HG03175 (cell line): Measurements from ENCODE around the gene CCNK.

Experiments
- ATAC-seq: cut with Tn5 transposase; IDR thresholded peaks from one replicate; pipeline ENCODE4 v1.9.1; 2021; ENCODE audit warnings: mild to moderate bottlenecking, moderate library complexity; ENCODE audit not compliant: unreplicated experiment

The CCNK gene

GRCh38 chr14:99532310-99532709, 51.1 kb downstream of the CCNK start:
- ATAC-seq: no peak

- no peak for ATAC-seq
These were observed 53.1 kb downstream of the CCNK start for GRCh38 chr14:99534333-99534732.

GRCh38 chr14:99534863-99535262, 53.7 kb downstream of the CCNK start:
- ATAC-seq: no peak

GRCh38 chr14:99535448-99535847, 54.2 kb downstream of the CCNK start:
- no peak for ATAC-seq

- ATAC-seq: no peak
These were observed 54.9 kb downstream of the CCNK start for GRCh38 chr14:99535908-99536778.

GRCh38 chr14:99537399-99537798, 56.2 kb downstream of the CCNK start:
- ATAC-seq: no peak

- ATAC-seq: no peak
These were observed 57.1 kb downstream of the CCNK start for GRCh38 chr14:99538275-99538674.

- ATAC-seq: no peak
These were observed 57.5 kb downstream of the CCNK start for GRCh38 chr14:99538733-99539132.

GRCh38 chr14:99539491-99539890, 58.3 kb downstream of the CCNK start:
- ATAC-seq: no peak

GRCh38 chr14:99540196-99541032, 59.2 kb downstream of the CCNK start:
- no peak for ATAC-seq

GRCh38 chr14:99541211-99541610, 60.0 kb downstream of the CCNK start:
- no peak for ATAC-seq

GRCh38 chr14:99541677-99542470, 60.7 kb downstream of the CCNK start:
- ATAC-seq: no peak

- ATAC-seq: no peak
These were observed 61.4 kb downstream of the CCNK start for GRCh38 chr14:99542566-99542965.

GRCh38 chr14:99543370-99543769, 62.2 kb downstream of the CCNK start:
- no peak for ATAC-seq

GRCh38 chr14:99543985-99544384, 62.8 kb downstream of the CCNK start:
- no peak for ATAC-seq

GRCh38 chr14:99544991-99545390, 63.8 kb downstream of the CCNK start:
- ATAC-seq: no peak

- no peak for ATAC-seq
These were observed 64.4 kb downstream of the CCNK start for GRCh38 chr14:99545586-99545985.

GRCh38 chr14:99546234-99546879, 65.1 kb downstream of the CCNK start:
- no peak for ATAC-seq

- no peak for ATAC-seq
These were observed 67.0 kb downstream of the CCNK start for GRCh38 chr14:99548255-99548654.

- ATAC-seq: no peak
These were observed 67.8 kb downstream of the CCNK start for GRCh38 chr14:99548871-99549515.
